OCI-LY7 (cell line): Measurements from ENCODE around the gene MTG1.

Experiments
- CTCF ChIP-seq: fragments of 200-600 bp; sonication (generic); conservative IDR thresholded peaks from 2 replicates; pipeline ENCODE4 v1.5.1; 2014; ENCODE audit warnings: mild to moderate bottlenecking, antibody characterized with exemption, low read length, moderate library complexity, mixed read lengths
- EZH2phosphoT487 ChIP-seq: fragments of 200-600 bp; sonication (generic); IDR thresholded peaks from 2 replicates; pipeline ENCODE4 v1.6.1; 2018; ENCODE audit warnings: low read depth, borderline replicate concordance, mild to moderate bottlenecking, mixed run types, antibody characterized with exemption, low read length, moderate library complexity, mixed read lengths

- TF ChIP-seq CTCF, result no peak
- no peak for TF ChIP-seq EZH2phosphoT487
Observed at GRCh38 chr10:133403784-133404183, 9.8 kb downstream of the MTG1 start.
